ENCODE measurements around the gene FLNB. TPM values are rescaled to one million over a fixed set of nuclear protein-coding genes. Genes with fewer than 3 reads are reported as not detected.

FLNB gene
- total and polyA plus RNA-seq, 9 of the 15 experiments (the other 6 are each of a cell fraction or from before 2014, with no cell fraction given) = 9.4 to 48.1 (median 25.6) TPM

- in situ Hi-C loops (cut with MboI) = no loop called here
- H3K9me3 ChIP-seq (replicated peaks; ENCODE audit: control insufficient read depth, insufficient read depth, low read depth, low read length) = no peaks in the 10 kb centered on the region
- intact Hi-C loops (cut with micrococcal nuclease) = loop anchor here (5.0 kb wide), 1 partner anchor 47 kb away; the partner anchor contains the start of gene FLNB
- 71% methylated on average over 1 of the region's 4 CpGs for WGBS (ENCODE audit: insufficient coverage, low coverage, missing lambda C conversion rate)
- no peaks in the 10 kb centered on the region for H3K79me2 ChIP-seq (ENCODE audit: control insufficient read depth, insufficient read depth, low read length)
- CTCF ChIA-PET (ENCODE audit: low intra/inter-chr PET ratio) = no interaction called here
- TF ChIP-seq USF1 (CRISPR knock-in tag; IDR thresholded peaks at IDR 0.05) = peak; percentile 55; the same call in 1 of the 2 replicates
- no peak for TF ChIP-seq ZNF717 (CRISPR knock-in tag; IDR thresholded peaks at IDR 0.05)
- TF ChIP-seq ZNF395 (CRISPR knock-in tag; IDR thresholded peaks at IDR 0.05) = 0 out of 2 replicates have a peak, but pooled peaks have one; percentile 33
- peak; percentile 25 for ATAC-seq
- FAIRE-seq = no peak
- peak overlapping the region in 1 of 2 experiments; percentile 14; a peak in 1 of 4 replicates for H3K9ac ChIP-seq (ENCODE audit: insufficient read depth in 1 of 2, low read depth in 2 of 2, low read length in 2 of 2)
- H2AFZ ChIP-seq (ENCODE audit: low read depth, low read length) = peak overlapping the region; percentile 86
- POLR2A ChIA-PET = interaction anchor here (0.5 kb wide), 1 partner anchor 151 kb away, joined by 3 read pairs; no protein-coding TSS in a partner anchor
- DNase-seq (ENCODE audit: extremely low read depth in 1 of 4, low spot score in 3 of 4) = peak in 1 of 4 experiments; percentile 19
- H3K4me1 ChIP-seq (replicated peaks in 1 of 2; ENCODE audit: control insufficient read depth in 2 of 2, insufficient read depth in 2 of 2, low read length in 2 of 2) = peaks cover 16 to 22% of the 10 kb centered on the region in 2 experiments
- peak overlapping the region; percentile 36; the same call in 1 of the 2 replicates for H3K4me2 ChIP-seq (ENCODE audit: insufficient read depth, low read length)
- H3K4me3 ChIP-seq = no peak overlapping the region
- no peaks in the 10 kb centered on the region for H3K27me3 ChIP-seq (ENCODE audit: control insufficient read depth in 2 of 2, insufficient read depth in 2 of 2, low read length in 2 of 2)
- no peaks in the 10 kb centered on the region for H4K20me1 ChIP-seq (replicated peaks; ENCODE audit: control insufficient read depth, insufficient read depth, low read length)
- H3K27ac ChIP-seq (ENCODE audit: extremely low read depth, low read depth, low read length) = no peak overlapping the region
- H3K36me3 ChIP-seq (ENCODE audit: control insufficient read depth, insufficient read depth, low read length) = no peaks in the 10 kb centered on the region
- BruUV-seq (replicated peaks) = no TSS peak
- no peaks in the 10 kb centered on the region for H3K9me1 ChIP-seq (ENCODE audit: control insufficient read depth, insufficient read depth, low read length)
Observed at GRCh38 chr3:57960174-57960505, 48.1 kb upstream of the FLNB start.

Measured in K562 (cell line).